ENCODE data around the gene SYNE2.

DNA sequence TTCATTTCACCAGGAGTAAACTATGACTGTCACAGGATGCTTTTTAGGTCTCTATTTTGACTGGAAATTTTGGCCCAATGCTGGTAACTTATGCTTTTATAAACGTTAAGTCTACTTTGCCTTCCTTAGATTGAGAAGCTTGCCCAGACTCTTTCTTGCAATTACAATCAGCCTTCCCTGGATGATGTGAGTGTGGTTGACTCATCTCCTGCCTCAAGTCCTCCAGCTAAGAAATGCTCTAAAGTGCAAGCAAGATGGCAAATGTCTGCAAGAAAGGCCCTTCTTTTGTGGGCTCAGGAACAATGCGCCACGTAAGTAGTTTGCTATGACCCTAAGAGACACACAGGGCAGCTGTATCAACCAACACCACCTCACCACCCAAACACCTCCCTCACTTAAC, 96.9 kb downstream of the SYNE2 start:
- TF ChIP-seq EZH2 (IDR thresholded peaks at IDR 0.05; ENCODE audit: low read depth, low read length, severe bottlenecking) (no peak), POLR2A (IDR thresholded peaks at IDR 0.05; ENCODE audit: control extremely low read depth in 1 of 2, low read depth in 2 of 2, low read length in 2 of 2) (no peak), EP300 (IDR thresholded peaks at IDR 0.05; ENCODE audit: borderline replicate concordance in 1 of 2, low read depth in 2 of 2, low read length in 2 of 2) (no peak), SP1 (IDR thresholded peaks at IDR 0.05; ENCODE audit: low read depth, low read length) (no peak), MAFK (IDR thresholded peaks at IDR 0.05; ENCODE audit: low read depth, low read length) (no peak), POLR2AphosphoS5 (IDR thresholded peaks at IDR 0.05; ENCODE audit: low read depth, low read length) (no peak)
- TF ChIP-seq, protein P1, sequence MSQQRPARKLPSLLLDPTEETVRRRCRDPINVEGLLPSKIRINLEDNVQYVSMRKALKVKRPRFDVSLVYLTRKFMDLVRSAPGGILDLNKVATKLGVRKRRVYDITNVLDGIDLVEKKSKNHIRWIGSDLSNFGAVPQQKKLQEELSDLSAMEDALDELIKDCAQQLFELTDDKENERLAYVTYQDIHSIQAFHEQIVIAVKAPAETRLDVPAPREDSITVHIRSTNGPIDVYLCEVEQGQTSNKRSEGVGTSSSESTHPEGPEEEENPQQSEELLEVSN (IDR thresholded peaks at IDR 0.05): no peak
- TF ChIP-seq, protein P2, sequence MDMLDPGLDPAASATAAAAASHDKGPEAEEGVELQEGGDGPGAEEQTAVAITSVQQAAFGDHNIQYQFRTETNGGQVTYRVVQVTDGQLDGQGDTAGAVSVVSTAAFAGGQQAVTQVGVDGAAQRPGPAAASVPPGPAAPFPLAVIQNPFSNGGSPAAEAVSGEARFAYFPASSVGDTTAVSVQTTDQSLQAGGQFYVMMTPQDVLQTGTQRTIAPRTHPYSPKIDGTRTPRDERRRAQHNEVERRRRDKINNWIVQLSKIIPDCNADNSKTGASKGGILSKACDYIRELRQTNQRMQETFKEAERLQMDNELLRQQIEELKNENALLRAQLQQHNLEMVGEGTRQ (IDR thresholded peaks at IDR 0.05; ENCODE audit: low read length): no peak
- TF ChIP-seq, protein P3, sequence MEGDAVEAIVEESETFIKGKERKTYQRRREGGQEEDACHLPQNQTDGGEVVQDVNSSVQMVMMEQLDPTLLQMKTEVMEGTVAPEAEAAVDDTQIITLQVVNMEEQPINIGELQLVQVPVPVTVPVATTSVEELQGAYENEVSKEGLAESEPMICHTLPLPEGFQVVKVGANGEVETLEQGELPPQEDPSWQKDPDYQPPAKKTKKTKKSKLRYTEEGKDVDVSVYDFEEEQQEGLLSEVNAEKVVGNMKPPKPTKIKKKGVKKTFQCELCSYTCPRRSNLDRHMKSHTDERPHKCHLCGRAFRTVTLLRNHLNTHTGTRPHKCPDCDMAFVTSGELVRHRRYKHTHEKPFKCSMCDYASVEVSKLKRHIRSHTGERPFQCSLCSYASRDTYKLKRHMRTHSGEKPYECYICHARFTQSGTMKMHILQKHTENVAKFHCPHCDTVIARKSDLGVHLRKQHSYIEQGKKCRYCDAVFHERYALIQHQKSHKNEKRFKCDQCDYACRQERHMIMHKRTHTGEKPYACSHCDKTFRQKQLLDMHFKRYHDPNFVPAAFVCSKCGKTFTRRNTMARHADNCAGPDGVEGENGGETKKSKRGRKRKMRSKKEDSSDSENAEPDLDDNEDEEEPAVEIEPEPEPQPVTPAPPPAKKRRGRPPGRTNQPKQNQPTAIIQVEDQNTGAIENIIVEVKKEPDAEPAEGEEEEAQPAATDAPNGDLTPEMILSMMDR (IDR thresholded peaks at IDR 0.05; ENCODE audit: control extremely low read depth in 1 of 3, insufficient read depth in 1 of 3, low read depth in 1 of 3, low read length in 3 of 3): no peak

All from H1 (cell line).